Stimulated activated naive CD8-positive, alpha-beta T cell treated with anti-CD3 and anti-CD28 coated beads, Interleukin-15, amount 100 ng/mL, for 72 hours (primary cell): ENCODE results near the gene ADGRG3.

ENCODE experiments used
- ATAC-seq: fragments of 150-1000 bp; cut with Tn5 transposase; 2 replicates; pipeline ENCODE4 v1.10.0; 2021; ENCODE audit warnings: mild to moderate bottlenecking, moderate library complexity
- DNase-seq, 2 donors: peaks; one replicate each; pipeline ENCODE4 v3.0.0; 2021 to 2022
- H3K27ac Mint-ChIP-seq, 2 donors: one replicate each; pipeline ENCODE4 v1.8.0; 2022; ENCODE audit warnings: mild to moderate bottlenecking in 2 of 2, mixed read lengths in 2 of 2, moderate library complexity in 2 of 2
- H3K27me3 Mint-ChIP-seq: one replicate; pipeline ENCODE4 v1.8.0; 2022; ENCODE audit warnings: mixed read lengths
- H3K4me1 Mint-ChIP-seq: one replicate; pipeline ENCODE4 v1.8.0; 2022; ENCODE audit warnings: mild to moderate bottlenecking, mixed read lengths
- H3K4me3 Mint-ChIP-seq, 2 donors: one replicate each; pipeline ENCODE4 v1.8.0; 2022; ENCODE audit warnings: mild to moderate bottlenecking in 2 of 2, mixed read lengths in 2 of 2, moderate library complexity in 1 of 2
- H3K9me3 Mint-ChIP-seq, 2 donors: one replicate each; pipeline ENCODE4 v1.8.0; 2022; ENCODE audit warnings: mixed read lengths in 2 of 2

ADGRG3 gene

DNA sequence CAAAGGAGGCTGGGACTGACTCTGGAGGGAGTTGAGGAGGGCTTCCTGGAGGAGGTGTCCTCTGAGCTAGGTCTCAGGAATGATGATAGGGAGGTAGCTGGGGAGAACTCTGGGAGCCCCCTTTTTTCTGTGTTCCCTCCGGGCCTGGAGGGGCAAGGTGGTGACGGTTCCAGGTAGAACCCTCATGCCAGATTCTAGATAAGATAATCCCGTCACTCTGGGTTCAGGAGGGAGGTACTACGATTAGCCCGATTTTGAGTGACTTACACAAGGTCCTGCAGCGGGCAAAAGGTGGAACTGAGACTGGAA, 18.7 kb upstream of the ADGRG3 start:
- Mint-ChIP-seq H3K27ac (no peak overlapping the region), H3K4me3 (no peak overlapping the region), H3K4me1 (peaks cover 48% of the 10 kb centered on the region), H3K27me3 (no peaks in the 10 kb centered on the region), H3K9me3 (no peaks in the 10 kb centered on the region)
- ATAC-seq: no peak
- DNase-seq: no peak

DNA sequence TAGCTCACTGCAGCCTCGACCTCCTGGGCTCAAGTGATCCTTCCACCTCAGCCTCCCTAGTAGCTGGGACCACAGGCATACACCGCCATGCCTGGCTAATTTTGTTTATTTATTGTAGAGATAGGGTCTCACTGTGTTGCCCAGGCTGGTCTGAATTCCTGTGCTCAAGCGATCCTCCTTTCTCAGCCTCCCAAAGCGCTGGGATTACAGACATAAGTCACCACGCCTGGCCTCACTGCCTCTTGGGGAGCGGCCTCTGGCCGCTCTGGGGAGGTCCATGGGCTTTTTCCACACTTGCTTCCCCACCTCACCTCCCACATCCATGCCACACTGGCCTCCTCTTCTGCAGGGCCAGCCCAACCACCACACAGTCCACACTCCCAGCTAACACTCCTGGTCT, 18.3 kb upstream of the ADGRG3 start:
- H3K27ac Mint-ChIP-seq: no peak overlapping the region
- H3K4me1 Mint-ChIP-seq: peaks cover 48% of the 10 kb centered on the region
- no peak overlapping the region for H3K4me3 Mint-ChIP-seq
- H3K9me3 Mint-ChIP-seq: no peaks in the 10 kb centered on the region
- no peaks in the 10 kb centered on the region for H3K27me3 Mint-ChIP-seq
- no peak for DNase-seq
- no peak for ATAC-seq

DNA sequence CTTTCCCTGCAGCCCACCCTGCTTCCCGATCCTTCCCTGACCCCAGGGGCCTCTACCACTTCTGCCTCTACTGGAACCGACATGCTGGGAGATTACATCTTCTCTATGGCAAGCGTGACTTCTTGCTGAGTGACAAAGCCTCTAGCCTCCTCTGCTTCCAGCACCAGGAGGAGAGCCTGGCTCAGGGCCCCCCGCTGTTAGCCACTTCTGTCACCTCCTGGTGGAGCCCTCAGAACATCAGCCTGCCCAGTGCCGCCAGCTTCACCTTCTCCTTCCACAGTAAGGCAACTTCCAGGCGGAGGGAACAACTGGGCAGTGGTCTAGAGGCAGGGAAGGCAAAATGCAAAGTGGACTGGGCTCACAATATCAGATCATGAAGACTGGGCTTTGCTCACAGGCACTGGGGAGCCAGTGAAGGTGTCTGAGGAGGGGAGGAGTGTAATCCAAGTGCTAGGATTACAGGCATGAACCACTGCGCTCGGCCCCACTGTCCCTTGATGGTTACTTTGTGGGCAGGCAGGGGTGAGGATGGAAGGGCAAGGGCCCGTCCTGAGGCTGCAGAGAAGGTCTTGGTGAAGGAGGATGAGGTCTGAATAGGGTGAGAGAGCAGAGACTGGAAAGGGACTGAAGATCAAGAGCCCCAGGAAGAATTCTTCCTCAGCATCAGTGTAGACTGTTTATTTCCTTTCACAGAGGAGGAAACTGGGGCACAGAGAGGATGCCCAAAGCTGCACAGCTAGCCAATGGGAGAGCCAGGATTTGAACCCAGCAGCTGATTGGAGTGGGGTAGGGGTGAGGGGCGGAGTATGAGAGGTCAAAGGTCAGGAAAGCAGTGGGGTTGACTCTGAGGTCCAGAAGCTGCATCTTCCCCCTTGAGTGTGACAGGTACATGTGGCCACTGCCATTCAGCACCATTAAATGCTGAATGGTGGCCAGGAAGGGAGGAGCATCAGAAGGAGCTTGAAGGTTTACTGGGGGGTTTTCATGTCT, 16.5 kb upstream of the ADGRG3 start:
- H3K4me1 Mint-ChIP-seq: peaks cover 39% of the 10 kb centered on the region
- no peak overlapping the region for H3K27ac Mint-ChIP-seq
- DNase-seq (peak in 1 of 2 donors; percentile 30), ATAC-seq (peak; percentile 28)
- no peaks in the 10 kb centered on the region for H3K27me3 Mint-ChIP-seq
- H3K9me3 Mint-ChIP-seq: no peaks in the 10 kb centered on the region
- H3K4me3 Mint-ChIP-seq: no peak overlapping the region

DNA sequence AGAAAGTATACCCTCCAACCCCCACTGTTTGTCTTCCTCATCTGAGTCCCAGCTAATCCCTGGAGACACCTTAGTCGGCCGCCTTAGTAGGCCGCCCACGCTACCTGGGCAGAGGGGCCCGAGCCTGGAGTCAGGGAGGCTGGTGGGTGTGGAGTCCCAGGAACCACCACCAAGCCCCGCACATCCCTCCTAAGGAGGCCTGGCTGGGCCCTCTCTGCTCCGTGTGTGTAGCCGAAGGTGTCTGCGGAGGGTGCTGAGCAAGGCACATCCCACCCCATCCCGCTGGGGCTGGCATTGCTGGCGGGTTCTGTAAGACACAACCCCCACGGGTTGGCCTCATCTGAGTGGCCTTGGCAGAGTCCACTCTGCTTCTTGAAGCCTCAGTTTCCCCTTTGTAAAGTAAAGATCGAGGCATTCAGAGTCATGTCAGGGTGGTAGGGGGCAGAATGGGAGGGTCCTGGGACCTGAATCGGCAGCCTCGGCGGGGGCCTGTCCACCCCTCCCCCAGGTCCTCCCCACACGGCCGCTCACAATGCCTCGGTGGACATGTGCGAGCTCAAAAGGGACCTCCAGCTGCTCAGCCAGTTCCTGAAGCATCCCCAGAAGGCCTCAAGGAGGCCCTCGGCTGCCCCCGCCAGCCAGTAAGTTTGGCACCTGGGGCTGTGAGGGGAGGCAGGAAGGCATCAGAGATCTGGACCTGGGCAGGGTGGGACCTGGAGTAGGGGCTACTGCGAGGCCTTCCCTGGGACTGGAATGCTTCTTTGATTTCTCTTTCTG, 15.2 kb upstream of the ADGRG3 start:
- DNase-seq: no peak
- H3K4me3 Mint-ChIP-seq: no peak overlapping the region

DNA sequence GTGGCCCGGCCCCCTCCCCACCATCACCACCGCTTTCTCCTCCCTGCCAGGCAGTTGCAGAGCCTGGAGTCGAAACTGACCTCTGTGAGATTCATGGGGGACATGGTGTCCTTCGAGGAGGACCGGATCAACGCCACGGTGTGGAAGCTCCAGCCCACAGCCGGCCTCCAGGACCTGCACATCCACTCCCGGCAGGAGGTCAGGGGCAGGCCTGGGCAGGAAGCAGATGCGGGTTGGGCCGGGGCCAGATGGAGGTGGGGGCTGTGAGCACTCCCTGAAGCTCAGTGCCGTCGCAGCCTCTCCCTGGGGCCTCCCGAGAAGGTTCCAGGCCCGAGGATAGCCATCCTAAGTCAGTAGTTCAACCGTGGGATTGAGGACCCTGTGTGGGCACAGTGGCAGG, 14.2 kb upstream of the ADGRG3 start:
- ATAC-seq (no peak), DNase-seq (no peak)
- H3K27ac Mint-ChIP-seq: peak overlapping the region in 1 of 2 donors; percentile 87
- H3K27me3 Mint-ChIP-seq: no peaks in the 10 kb centered on the region
- no peak overlapping the region for H3K4me3 Mint-ChIP-seq
- H3K4me1 Mint-ChIP-seq: peaks cover 16% of the 10 kb centered on the region
- no peaks in the 10 kb centered on the region for H3K9me3 Mint-ChIP-seq

More for the DNA sequence above, 15.2 kb upstream of the ADGRG3 start:
- Mint-ChIP-seq H3K4me1 (peaks cover 27% of the 10 kb centered on the region), H3K9me3 (no peaks in the 10 kb centered on the region), H3K27ac (peak overlapping the region in 1 of 2 donors; percentile 34), H3K27me3 (no peaks in the 10 kb centered on the region)
- ATAC-seq: no peak

DNA sequence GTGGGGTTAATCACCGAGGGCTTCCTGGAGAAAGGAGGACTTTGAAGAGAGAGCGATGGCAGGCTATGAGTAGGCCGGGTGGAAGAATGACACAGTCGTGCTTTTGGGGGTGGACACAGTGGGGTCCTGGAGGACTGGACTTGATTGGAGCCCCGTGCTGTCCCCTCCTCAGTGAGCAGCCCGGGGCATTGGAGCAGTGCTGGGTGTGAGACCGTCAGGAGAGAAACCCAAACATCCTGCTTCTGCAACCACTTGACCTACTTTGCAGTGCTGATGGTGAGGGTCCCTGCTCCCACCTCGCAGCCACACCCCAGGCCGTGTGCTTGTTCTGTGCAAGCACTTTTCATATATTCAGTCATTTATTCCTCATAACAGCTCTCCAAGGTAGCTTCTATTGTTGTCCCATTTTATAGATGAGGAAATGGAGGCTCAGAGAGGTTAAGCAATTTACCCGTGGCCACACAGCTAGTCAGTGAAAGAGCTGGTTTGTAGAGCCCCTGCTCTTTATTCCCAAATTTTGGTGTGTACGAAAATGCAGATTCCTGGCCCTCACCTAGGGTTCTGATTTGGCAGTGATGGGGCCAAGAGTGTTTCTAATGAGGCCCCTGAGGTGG, 11.7 kb upstream of the ADGRG3 start:
- no peaks in the 10 kb centered on the region for H3K9me3 Mint-ChIP-seq
- peaks cover 10% of the 10 kb centered on the region for H3K4me1 Mint-ChIP-seq
- H3K4me3 Mint-ChIP-seq: no peak overlapping the region
- H3K27ac Mint-ChIP-seq: no peak overlapping the region
- no peaks in the 10 kb centered on the region for H3K27me3 Mint-ChIP-seq
- ATAC-seq: no peak
- no peak for DNase-seq

DNA sequence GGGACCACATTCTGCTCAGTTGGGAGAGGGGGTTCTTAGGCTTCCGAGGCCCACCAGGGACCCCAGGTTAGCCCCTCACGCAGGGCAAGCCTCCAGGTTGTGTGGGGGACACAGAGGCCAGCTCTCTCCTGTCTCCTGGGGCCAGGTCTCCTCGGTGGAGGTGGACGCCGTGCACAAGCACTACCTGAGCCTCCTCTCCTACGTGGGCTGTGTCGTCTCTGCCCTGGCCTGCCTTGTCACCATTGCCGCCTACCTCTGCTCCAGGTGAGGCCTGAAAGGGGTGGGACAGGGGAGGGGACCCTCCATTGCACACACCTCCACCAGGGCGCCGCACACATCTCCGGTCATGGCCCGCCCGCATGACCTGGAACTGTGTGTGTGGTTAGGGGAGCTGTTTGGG, 10.9 kb upstream of the ADGRG3 start:
- no peak for DNase-seq
- Mint-ChIP-seq H3K4me3 (no peak overlapping the region), H3K27me3 (no peaks in the 10 kb centered on the region), H3K9me3 (no peaks in the 10 kb centered on the region), H3K27ac (no peak overlapping the region), H3K4me1 (peaks cover 2% of the 10 kb centered on the region)
- ATAC-seq: no peak

DNA sequence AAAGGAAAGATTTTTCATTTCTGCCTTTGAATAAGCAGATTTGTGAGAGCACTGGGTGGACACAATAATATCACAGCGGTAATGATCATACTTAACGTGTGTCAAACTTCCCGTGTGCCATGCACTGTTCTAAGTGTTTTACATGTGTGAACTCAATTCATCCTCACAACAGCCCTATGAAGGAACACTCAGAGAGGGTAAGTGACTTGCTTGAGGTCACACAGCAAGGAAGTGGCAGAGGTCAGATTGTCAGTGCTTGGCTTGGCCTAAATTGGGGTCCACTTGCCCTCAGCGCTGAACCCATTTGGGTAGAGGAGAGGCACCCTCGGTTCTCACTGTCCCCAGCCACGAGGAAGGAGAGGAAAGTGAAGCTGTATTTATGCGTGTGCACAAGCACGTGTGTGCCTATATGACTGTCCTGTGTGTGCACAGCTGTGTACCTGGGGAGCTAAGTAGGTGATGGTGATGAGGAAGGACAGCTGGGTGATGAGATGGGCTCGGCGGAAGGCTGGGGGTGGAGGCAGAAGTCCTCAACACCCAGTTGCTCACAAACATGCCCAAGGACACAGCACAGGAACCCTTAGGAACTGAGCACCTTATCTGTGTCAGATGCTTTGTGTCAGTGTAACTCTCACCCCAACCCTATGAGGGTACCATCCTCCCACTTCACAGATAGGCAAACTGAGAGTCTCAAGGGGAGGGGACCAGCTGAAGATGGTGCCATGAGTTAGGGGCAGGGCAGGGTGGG, 9.8 kb upstream of the ADGRG3 start:
- Mint-ChIP-seq H3K4me1 (no peaks in the 10 kb centered on the region), H3K4me3 (no peak overlapping the region), H3K27me3 (no peaks in the 10 kb centered on the region), H3K27ac (no peak overlapping the region), H3K9me3 (no peaks in the 10 kb centered on the region)
- DNase-seq: no peak
- ATAC-seq: no peak

DNA sequence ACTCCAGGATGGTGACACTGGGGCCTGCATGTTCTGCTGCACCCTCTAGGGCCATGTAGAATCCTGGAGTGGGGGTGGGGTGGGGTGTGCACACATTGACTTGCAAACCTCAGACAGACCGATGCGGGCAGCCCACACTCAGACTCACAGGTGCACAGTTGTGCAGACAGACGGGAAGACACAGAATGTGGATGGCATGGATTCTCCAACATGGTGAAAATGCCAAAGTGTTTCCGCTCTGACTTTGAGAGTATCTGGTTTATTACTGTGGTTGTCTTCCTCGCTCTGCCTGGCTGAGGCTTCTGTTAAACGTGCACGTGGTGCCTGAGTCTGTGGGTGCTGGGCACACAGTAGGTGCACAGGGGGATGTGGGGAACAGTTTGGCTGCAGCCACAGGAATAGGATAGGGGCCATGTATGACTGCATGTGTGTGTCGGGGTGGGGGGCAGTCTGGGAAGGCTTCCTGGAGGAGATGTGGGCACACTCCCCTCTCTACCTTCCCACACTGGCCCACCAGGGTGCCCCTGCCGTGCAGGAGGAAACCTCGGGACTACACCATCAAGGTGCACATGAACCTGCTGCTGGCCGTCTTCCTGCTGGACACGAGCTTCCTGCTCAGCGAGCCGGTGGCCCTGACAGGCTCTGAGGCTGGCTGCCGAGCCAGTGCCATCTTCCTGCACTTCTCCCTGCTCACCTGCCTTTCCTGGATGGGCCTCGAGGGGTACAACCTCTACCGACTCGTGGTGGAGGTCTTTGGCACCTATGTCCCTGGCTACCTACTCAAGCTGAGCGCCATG, 9.0 kb upstream of the ADGRG3 start:
- no peak overlapping the region for H3K27ac Mint-ChIP-seq
- H3K27me3 Mint-ChIP-seq: no peaks in the 10 kb centered on the region
- DNase-seq (no peak), ATAC-seq (no peak)
- no peaks in the 10 kb centered on the region for H3K4me1 Mint-ChIP-seq
- no peaks in the 10 kb centered on the region for H3K9me3 Mint-ChIP-seq
- H3K4me3 Mint-ChIP-seq: no peak overlapping the region

DNA sequence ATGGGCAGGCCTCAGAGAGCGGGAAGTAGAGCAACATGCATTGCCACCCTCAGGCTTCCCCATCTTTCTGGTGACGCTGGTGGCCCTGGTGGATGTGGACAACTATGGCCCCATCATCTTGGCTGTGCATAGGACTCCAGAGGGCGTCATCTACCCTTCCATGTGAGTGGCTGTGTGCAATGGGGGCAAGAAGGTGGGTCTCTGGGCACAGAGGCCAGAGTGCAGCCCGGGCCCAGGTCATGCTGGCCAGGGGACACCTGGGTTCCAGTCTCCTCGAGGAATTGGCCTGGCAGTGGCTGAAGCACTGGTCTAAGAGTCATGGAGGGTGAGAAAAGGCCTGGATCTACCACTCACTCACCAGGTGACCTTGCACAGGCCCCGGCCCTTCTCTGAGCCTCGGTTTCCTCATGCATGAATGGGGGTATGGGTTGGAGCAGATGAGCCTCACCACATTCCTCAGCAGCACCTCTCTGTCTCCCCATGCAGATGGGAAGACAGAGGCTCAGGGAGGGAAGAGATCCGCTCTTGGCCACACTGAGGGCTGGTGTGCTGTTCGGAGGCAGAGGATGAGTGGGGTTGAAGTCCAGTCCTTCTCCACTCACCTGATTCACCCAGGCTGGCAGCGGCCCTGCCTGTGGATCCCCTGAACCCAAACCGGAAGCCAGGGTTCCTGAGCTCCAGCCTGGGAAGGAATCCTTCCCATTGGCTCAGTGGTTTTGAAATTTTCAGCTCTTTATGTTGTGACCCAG, 7.2 kb upstream of the ADGRG3 start:
- no peaks in the 10 kb centered on the region for H3K4me1 Mint-ChIP-seq
- no peaks in the 10 kb centered on the region for H3K27me3 Mint-ChIP-seq
- ATAC-seq (no peak), DNase-seq (no peak)
- H3K4me3 Mint-ChIP-seq: no peak overlapping the region
- H3K9me3 Mint-ChIP-seq: no peaks in the 10 kb centered on the region
- no peak overlapping the region for H3K27ac Mint-ChIP-seq

DNA sequence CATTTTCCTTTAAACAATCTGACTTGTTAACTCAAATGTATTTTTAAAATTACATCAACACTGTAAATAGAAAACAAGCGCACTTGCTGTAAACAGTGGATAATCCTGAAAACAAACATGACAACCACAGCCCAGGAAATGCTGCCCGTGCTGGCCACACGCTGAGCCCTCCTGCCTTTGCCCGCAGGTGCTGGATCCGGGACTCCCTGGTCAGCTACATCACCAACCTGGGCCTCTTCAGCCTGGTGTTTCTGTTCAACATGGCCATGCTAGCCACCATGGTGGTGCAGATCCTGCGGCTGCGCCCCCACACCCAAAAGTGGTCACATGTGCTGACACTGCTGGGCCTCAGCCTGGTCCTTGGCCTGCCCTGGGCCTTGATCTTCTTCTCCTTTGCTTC, 6.6 kb upstream of the ADGRG3 start:
- Mint-ChIP-seq H3K4me3 (no peak overlapping the region), H3K9me3 (no peaks in the 10 kb centered on the region), H3K27me3 (no peaks in the 10 kb centered on the region), H3K27ac (no peak overlapping the region), H3K4me1 (no peaks in the 10 kb centered on the region)
- ATAC-seq (no peak), DNase-seq (no peak)

DNA sequence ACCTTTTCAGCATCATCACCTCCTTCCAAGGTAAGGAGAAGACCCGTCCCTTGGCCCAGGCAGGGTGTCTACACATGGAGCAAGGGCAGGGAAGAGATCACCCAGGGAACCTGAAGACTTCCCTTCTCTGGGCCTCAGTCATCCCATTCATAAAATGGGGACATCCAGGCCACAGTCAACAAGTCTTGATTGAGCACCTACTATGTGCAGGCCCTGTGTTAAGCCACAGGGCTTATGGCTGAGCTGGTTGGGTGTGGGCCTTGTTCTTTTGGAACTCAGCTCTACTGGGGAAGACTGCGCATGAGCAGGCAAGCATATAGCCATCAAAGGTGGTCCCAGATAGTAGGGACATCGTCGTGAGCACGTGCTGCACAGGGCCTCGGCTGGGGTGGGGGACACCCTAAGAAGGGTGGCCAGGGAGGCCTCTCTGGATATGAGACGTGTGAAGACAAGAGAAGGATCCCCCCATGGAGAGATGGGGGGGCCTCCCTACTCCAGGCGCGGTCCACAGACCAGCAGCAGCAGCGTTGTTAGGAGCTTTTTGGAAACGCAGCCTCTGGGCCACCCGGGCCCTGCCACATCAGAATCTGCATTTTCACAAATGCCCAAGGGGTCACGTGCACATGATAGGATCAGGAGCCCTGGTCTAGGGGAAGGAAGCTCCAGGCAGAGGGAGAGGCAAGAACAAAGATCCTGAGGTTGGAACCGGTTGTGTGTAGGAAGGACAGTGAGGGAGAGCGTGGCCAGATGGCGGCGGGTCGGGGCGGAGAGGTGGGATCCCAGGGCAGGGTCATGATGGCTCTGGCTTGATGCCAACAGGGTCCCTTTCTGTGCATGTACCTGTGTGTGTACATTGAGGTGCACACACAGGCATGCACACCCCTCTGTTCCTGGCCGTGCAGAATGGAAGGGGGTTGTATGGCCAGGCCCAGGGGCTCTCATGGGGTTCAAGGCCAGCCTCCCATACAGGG, 5.9 kb upstream of the ADGRG3 start:
- no peaks in the 10 kb centered on the region for H3K4me1 Mint-ChIP-seq
- H3K27ac Mint-ChIP-seq: peak overlapping the region in 1 of 2 donors; percentile 13
- H3K9me3 Mint-ChIP-seq: no peaks in the 10 kb centered on the region
- H3K4me3 Mint-ChIP-seq: no peak overlapping the region
- no peaks in the 10 kb centered on the region for H3K27me3 Mint-ChIP-seq
- no peak for ATAC-seq
- DNase-seq: no peak

DNA sequence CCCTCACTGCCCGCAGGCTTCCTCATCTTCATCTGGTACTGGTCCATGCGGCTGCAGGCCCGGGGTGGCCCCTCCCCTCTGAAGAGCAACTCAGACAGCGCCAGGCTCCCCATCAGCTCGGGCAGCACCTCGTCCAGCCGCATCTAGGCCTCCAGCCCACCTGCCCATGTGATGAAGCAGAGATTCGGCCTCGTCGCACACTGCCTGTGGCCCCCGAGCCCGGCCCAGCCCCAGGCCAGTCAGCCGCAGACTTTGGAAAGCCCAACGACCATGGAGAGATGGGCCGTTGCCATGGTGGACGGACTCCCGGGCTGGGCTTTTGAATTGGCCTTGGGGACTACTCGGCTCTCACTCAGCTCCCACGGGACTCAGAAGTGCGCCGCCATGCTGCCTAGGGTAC, 4.7 kb upstream of the ADGRG3 start:
- no peak overlapping the region for H3K27ac Mint-ChIP-seq
- ATAC-seq (no peak), DNase-seq (no peak)
- no peaks in the 10 kb centered on the region for H3K4me1 Mint-ChIP-seq
- no peaks in the 10 kb centered on the region for H3K27me3 Mint-ChIP-seq
- H3K9me3 Mint-ChIP-seq: no peaks in the 10 kb centered on the region
- H3K4me3 Mint-ChIP-seq: no peak overlapping the region
